ENCODE measurements around the gene WDR18. TPM values are rescaled to one million over a fixed set of nuclear protein-coding genes. Genes with fewer than 3 reads are reported as not detected.
A peak's percentile ranks its signal among the peaks of the same experiment; 100 is the strongest.

Gene WDR18
- total RNA-seq, 1 experiment from 2014 or later: 124 TPM

DNA sequence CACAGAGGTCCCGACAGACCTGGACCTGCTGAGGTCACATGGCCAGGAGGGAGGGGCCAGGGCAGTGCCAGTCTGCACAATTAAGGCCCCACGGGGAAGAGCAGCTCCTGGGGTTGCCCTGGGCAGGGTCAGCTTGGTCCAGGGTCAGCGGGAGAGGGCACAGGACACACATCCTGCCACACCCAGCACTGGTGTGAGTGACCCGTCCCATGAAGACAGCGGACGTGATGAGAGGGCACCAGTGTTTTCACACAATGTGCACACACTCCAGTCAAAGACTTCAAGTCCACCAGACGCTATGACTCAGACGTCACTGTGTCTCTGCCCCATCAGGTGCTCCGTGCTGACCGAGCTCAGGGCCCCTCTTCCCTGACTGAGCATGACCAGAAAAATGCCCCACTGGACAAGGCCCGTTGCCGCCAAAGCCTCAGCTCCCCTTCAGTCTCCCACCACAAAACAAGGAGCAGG is 32.5 kb downstream of the WDR18 start (continued):
- TF ChIP-seq ELF1 (IDR thresholded peaks at IDR 0.05; ENCODE audit: borderline replicate concordance, low read depth) (no peak), SP1 (IDR thresholded peaks at IDR 0.05; ENCODE audit: low read depth) (no peak), YY1 (IDR thresholded peaks at IDR 0.05; ENCODE audit: extremely low read depth, insufficient replicate concordance, low read depth, low read length) (no peak)

DNA sequence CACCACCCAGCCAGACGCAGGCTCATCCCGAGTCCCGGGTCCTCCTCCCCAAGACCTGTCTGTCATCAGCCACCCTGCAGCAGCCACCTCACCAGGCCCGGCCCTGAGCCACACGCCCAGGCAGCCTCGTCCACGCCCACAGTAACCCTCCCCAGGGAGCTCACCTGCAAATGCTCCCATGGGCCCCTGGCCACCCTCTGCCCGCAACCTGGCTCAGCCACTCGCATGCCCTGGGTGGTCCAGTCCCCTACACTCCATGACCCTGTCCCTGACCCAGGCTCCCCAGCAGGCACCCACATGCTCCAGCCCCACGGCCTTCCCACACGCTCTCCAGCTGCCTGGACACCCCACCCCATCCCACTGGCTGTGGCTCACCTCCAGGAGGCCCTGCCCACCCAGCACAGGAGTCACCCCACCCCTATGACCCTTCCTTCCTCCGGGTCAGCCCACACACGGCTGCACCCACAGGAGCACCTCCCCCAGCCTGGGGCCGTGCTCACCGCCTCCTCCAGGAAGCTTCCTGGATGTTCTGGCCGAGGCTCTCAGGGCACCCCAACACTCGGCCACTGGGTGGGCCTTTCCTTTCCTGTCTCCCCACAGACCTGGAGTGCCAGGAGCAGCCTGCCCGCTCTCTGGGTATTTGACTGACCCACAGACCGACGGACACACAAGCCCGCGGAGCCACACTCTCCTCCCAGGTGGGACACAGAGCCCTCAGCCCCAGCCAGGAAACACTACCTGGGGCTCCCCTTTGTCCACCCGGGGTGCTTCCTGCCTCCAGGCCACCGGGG is 33.2 kb downstream of the WDR18 start:
- no peak overlapping the region for H2AFZ ChIP-seq (ENCODE audit: low read depth, low read length, poor library complexity, severe bottlenecking)
- no peak for TF ChIP-seq EZH2 (IDR thresholded peaks at IDR 0.05)
- no peak for TF ChIP-seq EZH2phosphoT487 (IDR thresholded peaks at IDR 0.05; ENCODE audit: borderline replicate concordance)
- no peak for TF ChIP-seq POLR2AphosphoS5 (IDR thresholded peaks at IDR 0.05; ENCODE audit: low read depth, low read length)
- TF ChIP-seq, protein P1, sequence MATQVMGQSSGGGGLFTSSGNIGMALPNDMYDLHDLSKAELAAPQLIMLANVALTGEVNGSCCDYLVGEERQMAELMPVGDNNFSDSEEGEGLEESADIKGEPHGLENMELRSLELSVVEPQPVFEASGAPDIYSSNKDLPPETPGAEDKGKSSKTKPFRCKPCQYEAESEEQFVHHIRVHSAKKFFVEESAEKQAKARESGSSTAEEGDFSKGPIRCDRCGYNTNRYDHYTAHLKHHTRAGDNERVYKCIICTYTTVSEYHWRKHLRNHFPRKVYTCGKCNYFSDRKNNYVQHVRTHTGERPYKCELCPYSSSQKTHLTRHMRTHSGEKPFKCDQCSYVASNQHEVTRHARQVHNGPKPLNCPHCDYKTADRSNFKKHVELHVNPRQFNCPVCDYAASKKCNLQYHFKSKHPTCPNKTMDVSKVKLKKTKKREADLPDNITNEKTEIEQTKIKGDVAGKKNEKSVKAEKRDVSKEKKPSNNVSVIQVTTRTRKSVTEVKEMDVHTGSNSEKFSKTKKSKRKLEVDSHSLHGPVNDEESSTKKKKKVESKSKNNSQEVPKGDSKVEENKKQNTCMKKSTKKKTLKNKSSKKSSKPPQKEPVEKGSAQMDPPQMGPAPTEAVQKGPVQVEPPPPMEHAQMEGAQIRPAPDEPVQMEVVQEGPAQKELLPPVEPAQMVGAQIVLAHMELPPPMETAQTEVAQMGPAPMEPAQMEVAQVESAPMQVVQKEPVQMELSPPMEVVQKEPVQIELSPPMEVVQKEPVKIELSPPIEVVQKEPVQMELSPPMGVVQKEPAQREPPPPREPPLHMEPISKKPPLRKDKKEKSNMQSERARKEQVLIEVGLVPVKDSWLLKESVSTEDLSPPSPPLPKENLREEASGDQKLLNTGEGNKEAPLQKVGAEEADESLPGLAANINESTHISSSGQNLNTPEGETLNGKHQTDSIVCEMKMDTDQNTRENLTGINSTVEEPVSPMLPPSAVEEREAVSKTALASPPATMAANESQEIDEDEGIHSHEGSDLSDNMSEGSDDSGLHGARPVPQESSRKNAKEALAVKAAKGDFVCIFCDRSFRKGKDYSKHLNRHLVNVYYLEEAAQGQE (IDR thresholded peaks at IDR 0.05; ENCODE audit: low read depth): no peak
- TF ChIP-seq, protein P2, sequence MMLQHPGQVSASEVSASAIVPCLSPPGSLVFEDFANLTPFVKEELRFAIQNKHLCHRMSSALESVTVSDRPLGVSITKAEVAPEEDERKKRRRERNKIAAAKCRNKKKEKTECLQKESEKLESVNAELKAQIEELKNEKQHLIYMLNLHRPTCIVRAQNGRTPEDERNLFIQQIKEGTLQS (IDR thresholded peaks at IDR 0.05): no peak
- no peak for TF ChIP-seq CTCF (IDR thresholded peaks at IDR 0.05 in 2 of 3, conservative IDR thresholded peaks at IDR 0.05 in 1 of 3; ENCODE audit: borderline replicate concordance in 1 of 3, insufficient read depth in 1 of 3, low read depth in 2 of 3, low read length in 2 of 3)
- TF ChIP-seq CEBPB (IDR thresholded peaks at IDR 0.05; ENCODE audit: low read depth): no peak
- no peak for TF ChIP-seq CBX3 (IDR thresholded peaks at IDR 0.05; ENCODE audit: low read depth)
- TF ChIP-seq TCF7L2 (IDR thresholded peaks at IDR 0.05; ENCODE audit: borderline replicate concordance, extremely low read depth, insufficient read depth, insufficient read length): no peak
- no peak for TF ChIP-seq YY1 (IDR thresholded peaks at IDR 0.05; ENCODE audit: extremely low read depth, insufficient replicate concordance, low read depth, low read length)
- no peak for TF ChIP-seq FOSL1 (IDR thresholded peaks at IDR 0.05; ENCODE audit: low read depth)
- TF ChIP-seq RAD21 (IDR thresholded peaks at IDR 0.05; ENCODE audit: low read depth): no peak
- TF ChIP-seq ELF1 (IDR thresholded peaks at IDR 0.05; ENCODE audit: borderline replicate concordance, low read depth): no peak
- no peak for TF ChIP-seq JUND (IDR thresholded peaks at IDR 0.05)
- TF ChIP-seq SP1 (IDR thresholded peaks at IDR 0.05; ENCODE audit: low read depth): no peak
- no peaks in the 10 kb centered on the region for H3K9me3 ChIP-seq (ENCODE audit: control insufficient read depth in 1 of 2, insufficient read depth in 1 of 2, low read depth in 1 of 2, low read length in 2 of 2)
- H4K20me1 ChIP-seq (ENCODE audit: insufficient read depth): no peaks in the 10 kb centered on the region; the same call in 1 of the 2 replicates
- H3K27ac ChIP-seq (ENCODE audit: low read depth, low read length): peak overlapping the region; percentile 86
- H3K9me2 ChIP-seq (ENCODE audit: insufficient read depth): no peaks in the 10 kb centered on the region
- BruUV-seq (replicated peaks): no TSS peak
- H3K4me2 ChIP-seq (ENCODE audit: low read length): peak overlapping the region; percentile 55
- H3K36me3 ChIP-seq (ENCODE audit: control insufficient read depth in 1 of 2, insufficient read depth in 2 of 2, low read length in 2 of 2): peaks cover 4 to 16% of the 10 kb centered on the region in 2 experiments; a peak in 2 of 4 replicates
- intact Hi-C loops (cut with micrococcal nuclease): no loop called here
- H3K4me3 ChIP-seq (replicated peaks in 1 of 2; ENCODE audit: low read depth in 1 of 2, low read length in 2 of 2): peak overlapping the region; percentile 13 to 15; a peak in 2 of 4 replicates
- peaks cover 81% of the 10 kb centered on the region for H3K79me2 ChIP-seq (ENCODE audit: insufficient read depth, low read length)
- RAD21 ChIA-PET (ENCODE audit: low non-redundant PET in 1 of 2, low total read pairs in 2 of 2, uncharacterized antibody in 2 of 2, unreplicated experiment in 2 of 2): no interaction called here
- CTCF ChIA-PET: no interaction called here
- H3K27me3 ChIP-seq (ENCODE audit: insufficient read depth, low read length): no peaks in the 10 kb centered on the region
- peak; percentile 20 for ATAC-seq
- peak overlapping the region; percentile 99 for H3K9ac ChIP-seq (ENCODE audit: low read length)
- POLR2A ChIA-PET: no interaction called here
- DNase-seq (ENCODE audit: low read depth, low spot score): no peak
- H3K4me1 ChIP-seq (ENCODE audit: control insufficient read depth in 1 of 2, insufficient read depth in 2 of 2, low read length in 2 of 2): peaks cover 37 to 48% of the 10 kb centered on the region in 2 experiments

Data from HCT116 (cell line).